GM21528 (cell line): ENCODE results near the gene TRIM59.

Experiments
- ATAC-seq: cut with Tn5 transposase; IDR thresholded peaks from one replicate; pipeline ENCODE4 v1.9.1; 2021; ENCODE audit warnings: mild to moderate bottlenecking, moderate library complexity; ENCODE audit not compliant: unreplicated experiment, low FRiP score

Gene TRIM59

GRCh38 chr3:160409812-160410610 is 39.6 kb downstream of the TRIM59 start:
- no peak for ATAC-seq

GRCh38 chr3:160403796-160404470 is 45.7 kb downstream of the TRIM59 start:
- ATAC-seq, result no peak

GRCh38 chr3:160403028-160403545 is 46.5 kb downstream of the TRIM59 start:
- no peak for ATAC-seq

- no peak for ATAC-seq
Observed at GRCh38 chr3:160402221-160403027, 47.2 kb downstream of the TRIM59 start.

GRCh38 chr3:160401291-160402095 is 48.1 kb downstream of the TRIM59 start:
- no peak for ATAC-seq

- ATAC-seq, result no peak
Observed at GRCh38 chr3:160400702-160401150, 48.9 kb downstream of the TRIM59 start.

GRCh38 chr3:160400030-160400701 is 49.4 kb downstream of the TRIM59 start:
- peak; percentile 18 for ATAC-seq

GRCh38 chr3:160399125-160400029 is 50.2 kb downstream of the TRIM59 start, which contains the start of the genes IFT80 and SMC4:
IFT80 (minus strand) TSS chr3:160399225; CDS start chr3:160384600, 14,625 bp downstream.
SMC4 (plus strand) TSS chr3:160399650; CDS start chr3:160400827, 1,177 bp downstream.
- peak; percentile 92 for ATAC-seq

GRCh38 chr3:160398820-160399124 is 50.8 kb downstream of the TRIM59 start:
- peak; percentile 15 for ATAC-seq

GRCh38 chr3:160395297-160395696 is 54.3 kb downstream of the TRIM59 start:
- ATAC-seq, result no peak

GRCh38 chr3:160394009-160394392 is 55.6 kb downstream of the TRIM59 start:
- ATAC-seq, result no peak

GRCh38 chr3:160393346-160394008 is 56.1 kb downstream of the TRIM59 start:
- ATAC-seq, result no peak

GRCh38 chr3:160392798-160393197 is 56.8 kb downstream of the TRIM59 start:
- no peak for ATAC-seq

GRCh38 chr3:160390565-160391138 is 58.9 kb downstream of the TRIM59 start:
- no peak for ATAC-seq
